Measurements from ENCODE around the gene RPRD1B. TPM values are rescaled to one million over a fixed set of nuclear protein-coding genes. Genes with fewer than 3 reads are reported as not detected.

The RPRD1B gene
- total RNA-seq, 1 donor from 2014 or later = 37.7 TPM

DNA sequence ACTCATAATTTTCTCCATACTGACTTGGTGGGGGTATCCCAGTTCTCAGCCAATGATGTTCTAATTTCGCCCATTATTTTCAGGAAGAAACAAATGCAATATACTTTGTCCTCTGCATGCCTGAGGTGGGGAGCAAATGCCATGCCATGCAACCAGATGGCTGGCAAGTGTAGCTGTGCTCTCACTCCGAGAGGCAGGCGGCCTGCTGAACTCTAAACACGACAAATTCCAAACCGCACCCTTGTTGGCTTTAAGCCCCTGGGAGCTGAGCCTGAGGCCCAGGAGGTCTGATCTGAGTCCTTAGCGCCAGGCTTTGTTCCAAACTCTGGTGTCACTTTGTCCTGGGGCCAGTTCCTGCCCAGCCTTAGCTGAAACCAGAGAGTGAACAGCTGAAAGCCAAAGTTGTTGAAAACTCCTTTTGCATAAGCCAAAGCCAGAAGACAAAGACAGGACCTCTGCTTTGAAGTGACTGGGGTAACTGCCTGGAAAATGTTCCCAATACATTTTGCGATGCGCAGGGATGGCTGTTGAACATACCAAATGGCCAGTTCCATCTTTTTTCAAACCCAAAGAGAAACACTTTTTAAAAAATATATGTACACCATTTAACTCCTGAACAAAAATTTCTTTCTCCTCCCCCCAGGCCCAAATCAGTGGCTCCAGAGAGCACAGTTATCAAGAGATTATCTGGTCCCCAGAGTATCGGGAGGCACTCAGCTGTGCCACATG is 46.5 kb upstream of the RPRD1B start:
- Histone ChIP-seq H2AFZ (replicated peaks) (no peak overlapping the region), H3K9me3 (ENCODE audit: low read depth) (no peaks in the 10 kb centered on the region), H3K79me2 (ENCODE audit: low read depth) (no peaks in the 10 kb centered on the region), H3K36me3 (no peaks in the 10 kb centered on the region), H4K20me1 (ENCODE audit: low read depth) (peaks cover 5% of the 10 kb centered on the region), H3K27ac (peak overlapping the region; percentile 50), H3K4me1 (peaks cover 19% of the 10 kb centered on the region), H3K4me3 (no peak overlapping the region), H3K27me3 (no peaks in the 10 kb centered on the region), H3K4me2 (peak overlapping the region; percentile 21), H3F3A (ENCODE audit: low read depth) (peaks cover 16% of the 10 kb centered on the region), H3K9ac (peak overlapping the region; percentile 1)
- peak; percentile 60 for DNase-seq (ENCODE audit: low spot score)
- Mint-ChIP-seq H3K4me3 (peak overlapping the region; percentile 57), H3K36me3 (peaks cover 18% of the 10 kb centered on the region), H3K27ac (peak overlapping the region; percentile 98), H3K9me3 (no peaks in the 10 kb centered on the region), H3K4me1 (peaks cover 56% of the 10 kb centered on the region), H3K27me3 (ENCODE audit: insufficient read depth, low read depth) (no peaks in the 10 kb centered on the region)
- TF ChIP-seq EZH2phosphoT487 (IDR thresholded peaks at IDR 0.05) (no peak), CTCF (IDR thresholded peaks at IDR 0.05) (no peak), EZH2 (IDR thresholded peaks at IDR 0.05) (no peak)

- Mint-ChIP-seq H3K36me3 (peaks cover 13% of the 10 kb centered on the region), H3K4me1 (peaks cover 55% of the 10 kb centered on the region), H3K27ac (peak overlapping the region; percentile 98), H3K9me3 (no peaks in the 10 kb centered on the region), H3K4me3 (peak overlapping the region; percentile 57), H3K27me3 (ENCODE audit: insufficient read depth, low read depth) (no peaks in the 10 kb centered on the region)
- H3K4me2 ChIP-seq = peak overlapping the region; percentile 21
- H3K4me3 ChIP-seq = no peak overlapping the region
- H3K9me3 ChIP-seq (ENCODE audit: low read depth) = no peaks in the 10 kb centered on the region
- H3K27me3 ChIP-seq = no peaks in the 10 kb centered on the region
- peaks cover 5% of the 10 kb centered on the region for H4K20me1 ChIP-seq (ENCODE audit: low read depth)
- no peak for DNase-seq (ENCODE audit: low spot score)
- peak overlapping the region; percentile 50 for H3K27ac ChIP-seq
- no peak overlapping the region for H3K9ac ChIP-seq
- no peak overlapping the region for H2AFZ ChIP-seq (replicated peaks)
- H3F3A ChIP-seq (ENCODE audit: low read depth) = peaks cover 16% of the 10 kb centered on the region
- no peaks in the 10 kb centered on the region for H3K79me2 ChIP-seq (ENCODE audit: low read depth)
- no peak for TF ChIP-seq EZH2phosphoT487 (IDR thresholded peaks at IDR 0.05)
- TF ChIP-seq EZH2 (IDR thresholded peaks at IDR 0.05) = no peak
- no peak for TF ChIP-seq CTCF (IDR thresholded peaks at IDR 0.05)
- H3K36me3 ChIP-seq = no peaks in the 10 kb centered on the region
- H3K4me1 ChIP-seq = peaks cover 19% of the 10 kb centered on the region
Observed at GRCh38 chr20:37987602-37988290, 45.8 kb upstream of the RPRD1B start.

DNA sequence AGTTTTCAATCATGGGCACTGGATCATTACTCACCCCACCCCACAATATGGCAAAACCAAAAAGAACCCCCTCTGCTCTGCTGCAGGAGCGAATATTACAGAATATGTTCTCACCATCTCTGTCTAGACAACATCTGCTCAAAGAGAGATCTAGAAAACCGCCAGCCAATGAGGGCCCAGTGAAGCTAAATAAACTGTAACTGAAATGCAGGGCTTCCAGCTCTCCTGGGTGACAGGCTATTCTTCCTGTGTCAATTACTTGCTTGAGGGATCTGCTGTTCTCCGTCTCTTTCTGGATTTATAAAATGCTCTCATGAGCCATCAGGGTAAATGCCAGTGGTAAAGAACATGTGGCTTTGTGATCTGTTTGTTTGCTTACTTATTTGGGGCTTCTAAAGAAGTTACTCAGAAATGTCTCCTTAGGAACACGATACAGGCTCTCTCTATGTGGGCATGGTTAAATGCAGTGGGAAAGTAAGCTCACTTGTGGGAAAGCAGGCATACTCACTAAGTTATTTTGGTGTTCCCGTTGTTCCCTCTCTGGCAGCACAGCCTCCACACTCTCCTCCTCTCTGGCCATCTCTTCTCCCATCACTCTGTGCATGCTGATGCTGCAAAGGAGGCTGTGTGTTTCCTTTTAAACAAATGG is 45.1 kb upstream of the RPRD1B start:
- peaks cover 9% of the 10 kb centered on the region for H3K36me3 Mint-ChIP-seq
- TF ChIP-seq EZH2phosphoT487 (IDR thresholded peaks at IDR 0.05) = no peak
- no peak for TF ChIP-seq CTCF (IDR thresholded peaks at IDR 0.05)
- TF ChIP-seq EZH2 (IDR thresholded peaks at IDR 0.05) = no peak
- no peak overlapping the region for H2AFZ ChIP-seq (replicated peaks)
- H3K4me2 ChIP-seq = no peak overlapping the region
- H3K4me3 ChIP-seq = no peak overlapping the region
- H3K79me2 ChIP-seq (ENCODE audit: low read depth) = no peaks in the 10 kb centered on the region
- H3K4me1 ChIP-seq = peaks cover 19% of the 10 kb centered on the region
- no peak overlapping the region for H3K4me3 Mint-ChIP-seq
- no peaks in the 10 kb centered on the region for H3K27me3 ChIP-seq
- H3K36me3 ChIP-seq = no peaks in the 10 kb centered on the region
- no peaks in the 10 kb centered on the region for H3K9me3 Mint-ChIP-seq
- peaks cover 5% of the 10 kb centered on the region for H4K20me1 ChIP-seq (ENCODE audit: low read depth)
- H3K27me3 Mint-ChIP-seq (ENCODE audit: insufficient read depth, low read depth) = no peaks in the 10 kb centered on the region
- no peak overlapping the region for H3K27ac ChIP-seq
- DNase-seq (ENCODE audit: low spot score) = no peak
- peaks cover 57% of the 10 kb centered on the region for H3K4me1 Mint-ChIP-seq
- peak overlapping the region; percentile 0 for H3K27ac Mint-ChIP-seq
- H3K9me3 ChIP-seq (ENCODE audit: low read depth) = no peaks in the 10 kb centered on the region
- H3K9ac ChIP-seq = no peak overlapping the region
- H3F3A ChIP-seq (ENCODE audit: low read depth) = peaks cover 17% of the 10 kb centered on the region
